DMS53 treated with DMSO at 0.1 percent for 48 hours (cell line): ENCODE results near the gene IKZF2.
A peak's percentile ranks its signal among the peaks of the same experiment; 100 is the strongest.

Experiments used
- DNase-seq: peaks from one replicate; lab custom pipeline; 2025; ENCODE audit not compliant: unreplicated experiment; lab: John Stamatoyannopoulos, UW

IKZF2 gene

DNA sequence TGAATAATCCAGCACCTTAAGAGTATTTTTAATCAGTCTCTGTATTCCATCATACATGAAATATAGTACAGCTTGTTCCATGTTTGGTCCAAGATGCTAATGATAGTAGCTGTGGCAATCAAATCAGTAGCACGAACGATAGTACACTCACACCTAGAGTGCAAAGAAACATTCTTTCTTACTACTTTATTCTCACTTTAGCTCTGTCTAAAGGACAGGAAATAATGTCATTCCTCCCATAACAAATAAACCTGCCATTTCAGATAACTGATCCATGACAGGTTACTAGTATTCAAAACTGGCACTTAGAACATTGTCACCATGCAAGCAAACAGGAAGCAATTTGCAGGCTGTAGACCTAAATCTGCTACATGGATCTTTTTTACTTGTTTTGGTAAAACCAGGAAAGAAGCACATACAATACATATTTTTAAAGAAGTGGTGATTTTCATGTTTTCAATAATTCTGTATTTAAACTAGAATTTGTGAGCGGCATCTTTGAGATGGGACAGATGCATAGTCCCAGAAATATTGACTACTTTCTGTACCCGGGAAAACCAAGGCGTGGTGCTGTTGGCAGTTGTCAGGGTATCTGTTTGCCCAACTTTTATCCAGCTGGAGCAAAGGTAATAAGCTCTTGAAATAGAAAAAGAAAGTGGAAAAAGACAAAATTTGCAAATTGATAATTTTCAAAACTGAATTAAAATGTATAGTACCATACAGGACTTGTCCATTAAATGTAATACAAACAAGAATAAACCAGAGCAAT, 49.5 kb downstream of the IKZF2 start:
- peak; percentile 20 for DNase-seq

DNA sequence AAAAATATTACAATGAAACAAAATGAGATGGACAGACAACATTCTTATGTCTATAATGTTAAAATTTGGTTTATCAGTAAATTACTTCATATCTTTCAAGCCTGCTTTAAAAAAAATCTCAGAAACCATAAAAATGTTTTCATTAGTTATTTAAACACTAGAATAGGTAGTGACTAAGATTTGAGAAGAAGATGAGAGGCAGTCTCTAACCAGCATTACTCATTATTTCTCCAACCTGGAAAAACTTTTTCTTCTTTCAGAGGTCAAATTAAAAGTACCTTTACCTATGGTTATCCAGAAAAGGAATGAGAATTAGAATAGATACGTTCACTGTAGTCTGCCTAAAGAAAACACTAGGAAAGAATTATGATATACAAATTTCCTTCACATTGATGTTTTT, 50.3 kb downstream of the IKZF2 start:
- no peak for DNase-seq

DNA sequence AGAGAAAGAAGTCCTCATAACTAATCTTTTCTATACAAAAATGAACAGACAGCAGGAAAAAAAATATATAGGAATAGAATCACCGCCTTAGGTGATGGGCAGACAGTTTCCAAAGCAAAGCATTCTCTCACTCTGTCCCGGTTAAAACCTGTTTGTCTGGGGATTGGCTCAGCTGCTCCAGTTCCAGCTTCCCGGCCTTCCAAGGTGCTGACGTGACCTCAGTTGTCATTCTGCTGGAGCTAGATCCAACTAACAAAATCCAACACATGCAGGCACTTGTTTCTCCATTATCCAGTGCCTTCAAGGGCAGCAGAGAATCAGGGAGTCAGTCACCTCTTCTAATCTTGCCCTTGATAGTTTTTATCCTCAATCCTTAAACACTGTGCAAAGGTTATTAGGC, 52.8 kb downstream of the IKZF2 start:
- DNase-seq, result no peak

DNA sequence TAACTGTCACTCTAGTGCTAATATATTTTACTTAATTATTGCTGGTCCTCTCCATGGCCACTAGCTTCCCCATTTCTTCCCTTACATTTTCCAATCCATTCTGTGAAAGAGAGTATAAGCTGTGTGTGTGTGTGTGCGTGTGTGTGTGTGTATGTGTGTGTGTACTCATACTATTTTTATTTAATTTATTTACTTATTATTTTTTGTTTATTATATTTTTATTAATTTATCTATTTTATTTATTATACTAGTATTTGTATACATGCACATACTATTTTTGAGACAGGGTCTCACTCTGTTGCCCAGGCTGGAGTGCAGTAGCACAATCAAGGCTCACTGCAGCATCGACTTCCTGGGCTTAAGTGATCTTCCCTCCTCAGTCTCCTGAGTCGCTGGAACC, 59.6 kb downstream of the IKZF2 start:
- no peak for DNase-seq

DNA sequence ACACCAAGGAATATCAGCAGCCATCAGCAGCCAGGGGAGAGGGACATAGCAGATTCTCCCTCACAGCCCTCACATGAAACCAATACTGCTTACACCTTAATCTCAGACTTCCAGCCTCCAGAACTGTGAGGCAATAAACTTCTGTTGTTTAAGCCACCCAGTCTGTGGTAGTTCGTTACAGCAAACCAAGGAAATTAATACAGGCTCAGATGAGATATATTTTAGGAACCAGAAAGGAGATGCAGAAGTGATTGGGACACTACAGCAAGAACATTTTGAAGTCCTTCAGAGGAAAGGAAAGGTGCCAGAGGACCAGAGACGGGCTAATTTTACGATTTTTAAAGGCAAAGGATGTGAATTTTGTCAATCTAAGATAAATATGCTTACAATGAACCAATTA, 60.6 kb downstream of the IKZF2 start:
- no peak for DNase-seq

DNA sequence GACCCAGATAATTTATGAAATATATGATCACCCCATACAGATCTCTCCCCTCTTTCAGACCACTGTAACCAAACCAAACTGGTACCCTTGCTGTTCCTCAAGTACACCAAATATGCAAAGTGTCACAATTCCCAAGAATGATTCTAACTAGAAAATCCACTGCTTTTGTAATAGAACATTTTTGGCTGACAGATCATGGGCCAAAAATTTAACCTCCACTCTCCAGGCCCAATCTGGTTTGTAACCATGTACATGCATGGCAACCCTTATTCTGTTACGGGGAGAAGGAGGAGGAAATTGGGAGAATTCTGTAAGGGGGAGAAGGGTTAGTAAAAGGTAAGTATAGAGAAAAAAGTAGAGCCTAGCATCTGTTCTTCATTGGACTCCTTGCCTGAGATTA, 62.0 kb downstream of the IKZF2 start:
- DNase-seq, result no peak

DNA sequence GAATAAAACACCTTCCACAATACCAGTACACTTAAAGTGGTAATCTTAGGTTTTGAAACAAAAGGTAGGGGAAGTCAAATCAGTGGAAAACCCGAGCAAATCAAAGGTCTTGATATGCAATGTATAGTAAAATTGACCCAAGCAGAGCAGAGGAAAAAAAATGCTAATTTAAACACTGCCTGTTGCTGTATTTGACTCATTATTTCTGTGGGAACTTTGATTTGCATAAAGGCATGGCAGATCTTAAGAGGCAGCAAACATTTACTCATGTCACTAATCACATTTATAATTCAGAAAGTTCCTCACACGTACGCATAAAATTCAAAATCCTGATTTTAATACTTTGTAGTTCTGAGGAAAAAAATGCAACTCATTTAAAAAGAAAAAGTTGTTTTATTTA, 64.4 kb downstream of the IKZF2 start:
- DNase-seq, result no peak

DNA sequence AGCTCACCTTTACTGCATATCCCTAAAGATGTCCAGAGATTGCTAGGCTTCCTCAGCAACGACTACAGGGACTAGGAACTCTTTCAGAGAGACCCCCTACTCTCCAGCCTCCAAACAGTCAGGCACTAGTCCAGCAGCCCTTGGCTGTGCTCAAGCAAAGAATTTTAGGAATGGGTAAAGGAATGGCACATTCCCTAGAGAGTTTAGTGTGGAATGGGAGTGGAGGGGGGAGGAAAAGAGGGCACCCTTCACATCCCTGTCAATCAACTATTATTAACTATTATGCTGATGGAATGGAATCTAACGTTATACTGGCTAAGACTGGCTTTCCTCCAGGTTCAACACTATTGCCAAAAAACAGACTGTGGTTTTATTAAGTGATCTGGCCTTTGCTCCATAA, 64.8 kb downstream of the IKZF2 start:
- no peak for DNase-seq

DNA sequence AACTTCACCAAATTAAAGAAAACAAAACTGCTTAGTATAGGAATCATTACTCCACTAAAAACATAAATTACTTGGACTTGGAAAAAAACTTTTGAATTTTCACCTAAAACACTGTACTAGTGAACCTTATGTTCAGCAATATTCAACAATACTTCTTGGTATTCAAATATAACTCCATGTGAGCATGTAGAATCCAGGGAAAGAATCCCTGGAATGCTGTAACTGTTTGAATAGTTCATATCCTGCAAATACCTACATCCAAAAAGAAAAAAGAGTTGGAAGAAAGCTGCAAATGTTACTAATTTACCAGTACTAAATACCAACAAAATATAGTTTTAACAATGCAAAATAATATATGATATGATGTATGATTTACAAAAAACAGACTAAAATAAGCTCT, 65.4 kb downstream of the IKZF2 start:
- no peak for DNase-seq

DNA sequence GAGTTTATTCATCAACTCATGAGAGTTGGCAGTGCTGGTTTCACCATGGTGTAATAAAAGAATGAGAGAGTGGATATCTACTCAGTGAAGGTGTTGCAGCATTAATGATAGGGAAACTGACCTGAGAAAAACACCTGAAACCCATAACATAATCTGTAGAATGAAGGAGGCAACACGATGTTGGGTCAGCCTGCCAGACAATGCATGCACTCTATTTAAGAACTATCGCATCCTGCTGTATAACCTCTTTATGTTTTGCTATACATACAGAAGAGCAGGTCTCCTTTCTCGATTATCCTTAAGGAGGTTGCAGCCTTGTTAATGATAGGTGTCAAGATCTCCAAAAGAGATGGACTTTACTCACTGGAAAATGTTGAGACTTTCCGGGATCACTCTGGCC, 65.9 kb downstream of the IKZF2 start:
- no peak for DNase-seq

DNA sequence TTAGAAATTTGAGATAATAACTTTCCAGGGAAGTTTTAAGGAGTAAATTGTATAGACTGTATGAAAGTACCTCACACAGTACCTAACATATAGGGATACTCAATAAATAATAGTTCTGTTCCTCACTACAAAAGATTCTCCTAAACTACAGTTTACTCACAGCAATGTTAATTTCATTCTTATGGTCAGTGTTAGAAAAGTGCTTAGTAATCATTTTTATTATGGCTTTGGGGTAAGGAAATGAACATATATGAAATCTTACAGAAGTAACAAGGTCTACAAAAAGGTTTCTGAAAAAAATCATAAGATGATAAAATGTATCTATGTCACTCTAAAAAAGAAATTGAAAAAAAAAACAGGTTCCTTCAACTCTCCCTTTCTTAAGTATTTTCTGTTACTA, 67.2 kb downstream of the IKZF2 start:
- DNase-seq, result no peak

DNA sequence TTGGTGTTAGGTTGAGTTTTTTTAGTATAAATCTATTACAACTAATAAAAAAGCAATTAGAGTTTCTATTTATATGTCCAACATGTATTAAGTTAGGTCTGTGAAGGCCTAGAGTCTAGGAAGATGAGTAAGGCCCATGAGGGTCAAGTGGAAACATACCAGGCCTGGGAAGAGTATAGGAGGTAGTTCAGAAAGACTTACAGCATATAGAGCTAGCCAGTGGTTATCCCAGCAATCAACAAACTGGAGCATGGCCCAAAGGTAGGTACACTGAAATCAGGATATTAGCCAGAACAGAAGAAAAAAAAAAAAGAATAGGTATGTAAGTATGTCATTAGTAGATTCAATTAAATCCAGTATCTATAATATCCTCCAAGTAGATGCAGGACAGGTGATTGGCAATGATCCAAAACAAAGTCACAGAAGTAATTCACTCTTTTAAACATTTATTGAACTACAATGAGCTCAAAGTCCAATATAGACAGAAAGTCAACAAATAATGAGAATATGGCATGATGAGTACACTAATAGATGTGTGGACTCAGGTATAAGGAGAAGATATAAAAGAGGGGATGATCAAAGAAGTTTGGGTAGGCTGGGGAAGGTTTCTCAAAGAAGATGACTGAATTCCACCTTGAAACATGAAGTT, 70.3 kb downstream of the IKZF2 start:
- no peak for DNase-seq

DNA sequence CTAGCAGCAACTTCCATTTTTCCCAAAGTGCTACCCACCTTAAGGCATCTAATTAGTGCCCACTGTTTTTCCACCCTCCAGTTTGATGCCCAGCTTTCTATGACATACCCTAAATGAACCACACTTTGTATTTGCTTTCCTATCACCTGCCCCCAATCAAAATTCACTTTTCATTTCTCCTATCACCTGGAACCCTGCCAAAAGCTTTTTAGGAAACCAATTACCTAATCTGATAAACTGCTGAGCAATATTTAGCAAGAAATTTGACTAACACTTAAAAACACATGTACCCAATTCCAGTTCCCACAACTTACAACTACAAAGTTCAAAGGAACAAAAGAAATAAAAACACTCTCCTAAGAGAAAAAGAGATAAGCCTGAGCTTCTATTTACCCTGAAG, 71.7 kb downstream of the IKZF2 start:
- no peak for DNase-seq

DNA sequence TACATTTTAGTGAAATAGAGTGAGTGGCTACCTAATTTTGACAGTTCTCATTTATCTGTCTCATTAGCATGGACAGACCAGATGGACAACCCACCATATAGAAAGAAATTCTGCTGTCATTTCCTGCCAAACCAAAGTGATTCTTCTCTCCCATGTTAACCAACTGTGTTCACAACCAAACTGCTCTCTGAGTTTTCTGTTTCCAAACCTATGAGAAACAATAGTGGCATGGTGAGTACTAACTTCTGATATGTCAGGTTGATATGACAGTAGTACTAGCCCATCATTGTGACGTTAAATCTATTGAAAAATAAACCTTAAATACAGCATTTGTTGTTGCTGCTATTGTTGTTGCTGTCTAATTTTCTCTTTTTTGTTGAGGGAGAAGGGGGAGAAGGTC, 72.7 kb downstream of the IKZF2 start:
- DNase-seq, result no peak

DNA sequence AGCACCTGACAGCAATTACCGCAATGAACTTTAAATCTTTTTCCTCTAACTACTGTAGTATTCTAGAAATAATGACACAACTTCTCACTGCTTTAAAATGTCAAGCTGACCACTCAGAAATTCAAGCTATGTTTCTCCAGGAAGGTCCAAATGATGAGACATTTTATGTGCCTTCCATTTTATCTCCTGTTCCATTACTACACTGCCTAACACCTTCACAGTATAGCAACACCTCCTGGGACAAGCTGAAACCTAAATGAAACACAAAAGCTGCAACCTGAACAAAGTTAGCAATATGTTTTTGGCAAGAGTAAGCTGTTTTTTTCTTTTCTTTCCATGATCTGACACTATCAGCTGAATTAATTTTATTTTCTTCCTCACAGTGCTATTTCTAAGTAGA, 81.9 kb downstream of the IKZF2 start:
- DNase-seq, result no peak

DNA sequence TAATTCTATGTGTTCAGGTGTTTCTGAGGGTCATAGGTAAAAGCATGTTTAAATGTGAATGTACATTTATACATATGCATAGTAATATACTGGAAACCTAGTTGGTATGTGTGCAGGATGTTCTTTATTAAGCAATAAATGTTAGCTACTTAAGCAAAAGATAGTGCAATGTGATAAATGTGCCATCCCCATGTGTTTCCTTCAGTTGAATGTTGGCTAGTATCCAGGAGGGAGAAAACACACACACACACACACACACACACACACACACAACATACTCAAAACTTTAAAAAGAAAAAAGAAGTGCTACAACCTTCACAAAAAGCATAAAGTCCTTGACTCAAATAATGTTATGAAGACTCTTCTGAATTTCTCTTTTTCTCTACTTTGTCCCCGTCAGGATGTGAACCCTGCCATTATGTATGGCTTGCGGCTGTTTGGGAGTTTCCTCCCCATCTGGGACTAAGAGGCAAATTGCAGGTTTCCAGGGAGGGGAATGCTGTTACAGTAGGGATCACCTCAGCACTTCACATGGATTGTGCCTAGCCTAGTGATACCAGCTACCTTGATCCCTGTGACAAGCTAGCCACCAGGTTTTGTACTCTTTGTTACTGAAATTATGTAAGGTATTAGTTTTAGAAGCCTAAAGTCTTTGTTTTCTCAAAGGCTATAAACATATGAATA, 82.6 kb downstream of the IKZF2 start:
- no peak for DNase-seq

DNA sequence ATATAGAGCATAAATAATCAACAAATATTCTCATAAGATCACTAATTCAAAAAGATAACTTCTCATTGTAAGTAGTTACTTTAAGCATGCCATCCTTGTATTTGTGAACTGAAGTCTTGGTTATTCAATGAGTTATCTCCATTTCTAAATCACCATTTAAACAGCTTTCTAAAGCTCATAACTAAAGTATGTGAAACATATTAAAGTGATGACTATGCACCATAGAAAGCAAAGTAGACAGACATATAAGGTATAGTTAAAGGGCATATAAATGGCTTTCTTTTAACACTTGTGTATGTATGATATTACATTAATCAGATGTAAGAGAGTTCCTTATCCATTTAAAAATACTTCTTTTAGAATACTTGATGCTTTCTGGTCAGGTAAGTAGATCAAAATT, 83.5 kb downstream of the IKZF2 start:
- DNase-seq, result no peak

DNA sequence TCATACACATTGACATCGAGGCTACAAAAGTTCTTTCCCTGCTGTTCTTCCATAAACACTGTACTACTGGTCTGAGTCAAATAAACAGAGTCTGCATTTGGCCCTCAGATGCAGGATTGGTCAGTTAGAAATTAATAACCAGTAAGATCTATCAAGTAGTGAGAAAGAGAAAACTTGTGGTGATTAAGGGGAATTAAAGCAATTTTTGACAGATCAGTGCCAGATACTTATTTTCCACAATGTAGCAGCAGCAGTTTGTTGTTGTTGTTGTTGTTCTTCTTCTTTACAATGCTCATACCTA, 85.0 kb downstream of the IKZF2 start:
- no peak for DNase-seq

DNA sequence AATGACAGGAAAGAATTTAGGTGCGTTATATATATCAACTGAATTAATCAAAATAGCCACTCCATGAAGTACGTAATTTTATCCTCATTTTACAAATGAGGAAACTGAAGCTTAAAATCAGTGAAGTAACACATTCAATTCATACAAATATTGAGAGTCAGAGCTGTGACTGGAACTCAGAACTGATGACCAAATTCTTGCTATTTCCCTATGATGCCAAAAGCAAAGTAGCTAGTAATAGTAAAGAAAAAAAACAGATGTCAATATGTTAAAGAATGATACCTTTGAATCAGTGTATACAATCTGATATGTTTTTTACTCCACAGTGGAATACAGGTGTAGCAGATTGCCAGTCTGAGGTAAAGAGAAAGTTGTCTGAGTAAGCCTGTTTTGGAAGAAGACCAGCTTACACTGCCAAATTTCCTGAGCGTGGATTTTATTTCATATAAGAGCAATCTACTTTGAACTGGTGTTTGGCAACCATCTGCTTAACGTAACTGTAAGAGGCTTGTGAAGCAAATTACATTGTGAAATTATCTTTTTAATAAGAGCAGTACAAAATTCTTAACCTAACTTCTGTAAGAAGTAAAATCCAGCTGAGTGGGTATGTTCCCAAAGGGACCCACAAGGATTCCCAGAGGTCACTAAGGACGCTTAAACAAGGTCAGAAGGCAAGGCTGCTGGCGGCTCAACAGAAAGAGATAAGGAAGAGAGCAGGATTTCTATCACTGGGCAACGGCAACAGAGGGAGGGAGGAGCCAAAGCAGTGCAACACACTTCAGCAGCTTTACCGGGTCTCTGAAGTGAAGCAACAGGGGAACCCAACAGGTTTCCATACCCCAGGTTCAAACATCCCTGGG, 85.6 kb downstream of the IKZF2 start:
- DNase-seq, result peak; percentile 53

DNA sequence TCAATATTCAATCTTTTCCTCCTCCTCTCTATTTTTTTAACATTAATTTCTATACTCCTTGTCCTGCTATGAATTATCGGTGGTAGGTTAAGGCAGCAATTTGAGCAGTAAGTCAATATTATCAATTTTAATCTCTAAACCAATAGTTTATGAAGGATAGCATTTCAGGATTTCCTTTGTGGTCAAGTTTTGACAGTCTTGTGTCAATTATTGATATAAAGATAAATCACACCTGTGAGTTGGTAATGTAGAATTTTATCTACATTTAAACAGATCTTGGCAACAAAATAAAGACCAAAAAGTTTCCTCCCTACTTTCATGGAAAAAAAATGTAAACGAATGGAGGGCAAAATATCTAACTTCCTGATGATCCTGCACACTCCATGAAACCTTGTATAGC, 87.3 kb downstream of the IKZF2 start:
- no peak for DNase-seq

DNA sequence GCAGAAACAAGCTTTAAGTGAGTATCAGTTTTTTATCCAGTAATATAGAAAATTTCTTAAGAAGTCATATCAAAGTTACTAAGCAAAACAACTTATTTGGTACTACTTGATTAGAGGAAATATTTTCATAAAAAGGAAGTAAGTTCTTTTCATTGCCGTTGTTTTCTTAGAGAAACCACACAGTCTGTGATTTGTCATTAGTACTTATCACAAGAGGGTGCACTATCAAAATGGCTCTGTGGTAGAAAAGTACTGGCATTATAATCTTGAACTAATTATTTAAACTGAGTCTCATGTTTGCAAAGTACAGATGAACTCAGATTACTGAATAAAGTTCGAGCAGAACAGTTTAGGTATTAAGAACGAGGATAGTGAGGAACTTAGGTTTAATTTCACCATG, 93.4 kb downstream of the IKZF2 start:
- DNase-seq, result no peak

DNA sequence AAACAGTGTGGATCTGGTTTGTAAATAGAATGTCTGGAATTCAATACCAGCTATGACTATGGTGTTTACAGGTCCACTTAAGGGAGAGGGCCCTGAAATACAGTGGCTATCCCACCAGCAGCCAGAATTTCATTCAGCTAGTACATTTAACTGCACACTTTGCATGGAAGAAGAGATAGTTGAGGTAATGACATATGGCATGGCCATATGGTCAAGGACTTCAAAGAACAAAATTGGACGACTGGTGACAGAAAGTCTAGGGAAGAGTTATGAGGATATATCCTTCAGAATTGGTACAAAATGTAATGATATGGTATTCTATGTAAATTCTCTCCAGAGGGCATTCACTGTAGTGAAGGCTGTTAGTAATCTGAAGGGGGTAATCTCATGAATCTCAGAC, 105.0 kb downstream of the IKZF2 start:
- no peak for DNase-seq
